ENCODE data around the gene ERLIN1. TPM values are rescaled to one million over a fixed set of nuclear protein-coding genes. Genes with fewer than 3 reads are reported as not detected.
"Not testable (repeated sequence)": the region's sequence is repeated elsewhere in the genome, so short reads cannot be mapped to it uniquely, and the experiment has no call there.

The ERLIN1 gene
- total RNA-seq, 1 experiment from 2014 or later, result 23.5 TPM

GRCh38 chr10:100128951-100129350, 56.9 kb downstream of the ERLIN1 start (continued):
- TF ChIP-seq PRDM15 (CRISPR knock-in tag; IDR thresholded peaks at IDR 0.05) (no peak), MXD4 (CRISPR knock-in tag; IDR thresholded peaks at IDR 0.05; ENCODE audit: borderline replicate concordance) (no peak), ZNF416 (CRISPR knock-in tag; IDR thresholded peaks at IDR 0.05) (no peak), E2F4 (CRISPR knock-in tag; IDR thresholded peaks at IDR 0.05; ENCODE audit: borderline replicate concordance, low read depth) (no peak), ATF3 (CRISPR knock-in tag; conservative IDR thresholded peaks at IDR 0.05) (no peak), ZNF423 (CRISPR knock-in tag; IDR thresholded peaks at IDR 0.05) (no peak)

GRCh38 chr10:100125335-100125734, 60.5 kb downstream of the ERLIN1 start:
- DNase-seq (ENCODE audit: low spot score); H3K27ac Mint-ChIP-seq; H3K27me3 Mint-ChIP-seq (ENCODE audit: low read depth); H3K9me3 Mint-ChIP-seq; H3K36me3 Mint-ChIP-seq; ATAC-seq; CTCF ChIA-PET; POLR2A ChIA-PET; H3K4me3 Mint-ChIP-seq; H3K4me1 Mint-ChIP-seq: not testable (repeated sequence)

- no peaks in the 10 kb centered on the region for H3K27me3 Mint-ChIP-seq (ENCODE audit: low read depth)
- DNase-seq (ENCODE audit: low spot score) (no peak), ATAC-seq (no peak)
- H3K4me3 Mint-ChIP-seq, result no peak overlapping the region
- no peak overlapping the region for H3K27ac Mint-ChIP-seq
- CTCF ChIA-PET, result no interaction called here
- no peaks in the 10 kb centered on the region for H3K9me3 Mint-ChIP-seq
- POLR2A ChIA-PET, result no interaction called here
- H3K4me1 Mint-ChIP-seq, result no peaks in the 10 kb centered on the region
- H3K36me3 Mint-ChIP-seq, result no peaks in the 10 kb centered on the region
- TF ChIP-seq SP1 (CRISPR knock-in tag; conservative IDR thresholded peaks at IDR 0.05) (no peak), JUN (CRISPR knock-in tag; IDR thresholded peaks at IDR 0.05) (no peak), E2F1 (CRISPR knock-in tag; IDR thresholded peaks at IDR 0.05) (no peak), ZNF425 (CRISPR knock-in tag; conservative IDR thresholded peaks at IDR 0.05) (no peak), RELA (CRISPR knock-in tag; IDR thresholded peaks at IDR 0.05; ENCODE audit: borderline replicate concordance) (no peak), HMGA2 (CRISPR knock-in tag; IDR thresholded peaks at IDR 0.05) (no peak), ZSCAN18 (CRISPR knock-in tag; IDR thresholded peaks at IDR 0.05) (no peak), ATF3 (CRISPR knock-in tag; conservative IDR thresholded peaks at IDR 0.05) (no peak), ZNF423 (CRISPR knock-in tag; IDR thresholded peaks at IDR 0.05) (no peak), TEAD1 (CRISPR knock-in tag; IDR thresholded peaks at IDR 0.05) (no peak), NR3C1 (CRISPR knock-in tag; conservative IDR thresholded peaks at IDR 0.05; ENCODE audit: low read depth) (no peak), FOXK1 (CRISPR knock-in tag; IDR thresholded peaks at IDR 0.05) (no peak)
These were observed 61.7 kb downstream of the ERLIN1 start for GRCh38 chr10:100124097-100124496.

Measured in WTC11 (cell line).